Medulla oblongata (tissue), 1 donor: Measurements from ENCODE around the gene PCID2.
"Not testable (repeated sequence)": the region's sequence is repeated elsewhere in the genome, so short reads cannot be mapped to it uniquely, and the experiment has no call there.

Source experiments
- DNase-seq: peaks from one replicate; pipeline ENCODE4 v3.0.0-alpha.2; 2015; ENCODE audit errors: extremely low spot score

The PCID2 gene

DNA sequence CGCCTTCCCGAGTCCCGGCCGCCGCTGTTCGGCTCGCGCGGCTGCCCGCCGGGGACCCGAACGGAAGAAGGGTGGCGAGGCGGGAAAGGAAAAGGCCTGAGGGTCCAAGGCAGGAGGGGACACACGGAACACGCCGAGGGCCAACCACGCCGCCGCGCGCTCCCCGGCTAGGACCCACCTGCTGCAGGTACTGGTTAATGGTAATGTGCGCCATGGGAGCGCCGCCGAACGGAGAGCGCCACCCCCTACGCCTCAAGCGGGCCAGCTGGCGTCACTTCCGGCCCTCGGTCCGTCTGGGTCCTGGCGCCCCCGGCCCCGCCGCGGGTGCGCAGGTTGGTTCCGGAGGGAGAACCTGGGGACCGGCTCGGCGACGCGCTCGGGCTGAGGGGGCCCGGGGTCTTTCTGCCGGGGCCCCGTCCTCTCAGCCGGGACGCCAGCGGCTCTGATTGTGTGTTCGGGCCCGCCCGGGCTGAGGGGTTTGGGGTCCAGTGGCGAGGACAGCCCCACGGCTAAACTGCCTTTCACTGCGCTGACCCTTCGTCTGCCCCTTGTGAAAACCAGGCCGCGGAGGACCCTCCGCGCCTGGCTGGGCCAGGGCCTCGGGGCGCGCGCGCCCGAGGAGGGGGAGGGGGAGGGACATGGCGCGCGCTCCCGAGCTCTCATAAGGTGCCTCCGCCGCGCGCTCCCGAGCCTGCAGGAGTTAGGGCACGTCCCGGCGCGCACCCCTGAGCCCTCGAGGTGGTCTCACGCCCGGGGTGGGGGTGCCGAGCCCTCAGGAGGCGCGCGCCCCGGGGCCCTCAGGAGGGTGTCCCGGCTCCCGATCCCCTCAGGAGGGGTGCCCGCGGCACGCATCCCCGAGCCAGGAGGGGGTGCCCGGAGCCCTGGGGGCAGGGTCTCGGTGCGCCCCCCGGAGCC, at the start of gene PCID2:
Gene PCID2, minus strand, starts transcription at position 249 of the 915 bp plus-strand sequence. Its CDS starts 35 bp downstream, at position 214.
- DNase-seq = peak; percentile 92

DNA sequence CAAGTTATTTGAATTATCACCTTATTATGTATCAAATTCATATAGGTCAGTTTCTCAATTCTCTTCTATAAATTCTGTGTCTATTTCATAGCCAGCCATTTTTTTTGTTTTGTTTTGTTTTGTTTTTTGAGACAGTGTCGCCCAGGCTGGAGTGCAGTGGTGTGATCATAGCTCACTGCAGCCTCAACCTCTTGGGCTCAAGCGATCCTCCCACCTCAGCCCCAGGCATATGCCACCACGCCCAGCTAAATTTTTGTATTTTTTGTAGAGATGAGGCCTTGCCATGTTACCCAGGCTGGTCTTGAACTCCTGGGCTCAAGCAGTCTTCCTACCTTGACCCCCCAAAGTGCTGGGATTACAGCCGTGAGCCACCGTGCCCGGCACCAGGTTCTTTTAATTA, 49.4 kb upstream of the PCID2 start:
- not testable (repeated sequence) for DNase-seq

DNA sequence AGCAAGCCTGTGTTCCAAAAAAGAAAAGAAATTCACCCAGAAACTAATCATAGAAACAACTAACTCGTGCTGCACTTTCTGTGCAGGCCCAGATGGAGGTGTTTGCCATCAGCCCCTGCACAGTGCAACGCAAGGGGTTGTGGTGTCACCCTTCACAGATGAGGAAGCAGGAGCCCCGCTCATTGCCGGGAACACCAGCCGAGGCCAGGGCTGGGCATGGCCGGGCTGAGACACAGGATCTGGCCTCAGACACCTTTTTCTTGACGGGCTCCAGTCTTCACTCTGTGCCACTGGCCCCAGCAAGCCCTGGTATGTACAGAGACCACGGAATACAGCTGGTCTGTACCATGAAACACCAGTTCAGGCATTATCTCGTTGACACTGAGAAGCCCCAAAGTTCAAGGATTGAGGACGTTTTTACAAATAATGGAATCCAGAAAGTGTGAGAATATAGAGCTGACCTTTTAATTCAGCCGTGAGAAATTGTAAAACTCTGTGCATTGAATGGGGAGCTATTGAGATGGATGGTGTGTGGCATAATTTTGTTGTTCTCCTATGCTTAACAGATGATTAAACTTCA, 44.1 kb upstream of the PCID2 start:
- no peak for DNase-seq

DNA sequence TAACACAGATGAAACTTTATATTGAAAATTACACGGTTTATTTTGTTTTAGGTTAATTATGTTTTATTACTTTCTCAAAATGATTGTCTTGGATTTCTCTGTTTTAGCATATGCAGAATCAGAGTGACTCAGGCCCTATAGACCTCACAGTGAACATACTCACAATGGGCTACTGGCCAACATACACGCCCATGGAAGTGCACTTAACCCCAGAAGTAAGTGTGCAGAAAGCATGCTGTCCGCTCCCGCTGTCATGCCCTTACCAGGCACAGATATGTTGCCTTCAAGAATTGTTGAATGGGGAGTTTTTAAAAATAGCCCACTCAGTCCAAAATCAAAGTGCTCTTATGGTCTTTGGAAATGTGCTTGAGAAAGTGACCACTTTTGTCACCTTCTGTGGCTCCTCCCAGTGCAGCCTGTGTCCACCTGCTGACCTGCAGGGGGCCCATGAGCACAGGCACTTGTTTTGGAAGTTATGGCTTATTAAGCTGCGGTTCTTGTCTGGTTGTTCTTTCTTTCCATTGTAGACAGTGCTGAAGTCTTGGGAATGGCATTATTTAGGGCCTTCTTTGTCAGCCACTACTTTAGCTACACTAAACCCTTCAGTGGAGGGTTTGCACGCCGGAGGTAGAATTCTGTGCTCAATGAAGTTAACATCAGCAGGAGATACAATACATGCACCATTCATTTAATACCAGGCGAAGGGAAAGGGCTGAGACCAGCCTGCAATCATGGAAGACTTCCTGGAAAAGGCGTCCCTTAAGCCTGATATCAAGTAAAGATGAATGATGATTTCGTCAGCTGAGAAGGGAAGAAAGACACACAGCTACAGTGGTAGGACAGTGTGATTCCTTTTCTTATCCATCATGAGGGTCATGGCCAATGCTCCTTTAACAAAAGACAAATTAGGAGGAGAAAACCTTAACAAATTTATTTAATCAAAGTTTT, 37.7 kb upstream of the PCID2 start:
- DNase-seq = no peak

DNA sequence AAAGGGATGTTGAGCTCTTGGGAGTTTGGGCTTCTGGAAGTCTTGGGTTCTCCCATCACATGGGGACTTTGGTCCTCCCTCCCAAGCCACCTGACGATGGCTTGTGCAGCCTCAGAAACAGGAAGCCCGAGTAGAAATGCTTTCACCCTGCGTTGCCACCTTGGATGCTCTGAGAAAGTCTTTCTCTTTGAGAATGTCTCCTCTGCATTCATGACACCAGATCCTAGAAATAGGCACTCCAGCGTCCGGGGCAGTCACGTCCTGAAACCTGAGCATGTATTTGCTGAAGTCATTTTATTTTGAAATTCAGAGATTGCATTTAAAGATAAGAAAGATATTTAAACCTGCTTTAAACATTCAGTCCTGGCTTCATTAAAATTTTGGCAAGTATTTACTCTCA, 35.4 kb upstream of the PCID2 start:
- DNase-seq = no peak

DNA sequence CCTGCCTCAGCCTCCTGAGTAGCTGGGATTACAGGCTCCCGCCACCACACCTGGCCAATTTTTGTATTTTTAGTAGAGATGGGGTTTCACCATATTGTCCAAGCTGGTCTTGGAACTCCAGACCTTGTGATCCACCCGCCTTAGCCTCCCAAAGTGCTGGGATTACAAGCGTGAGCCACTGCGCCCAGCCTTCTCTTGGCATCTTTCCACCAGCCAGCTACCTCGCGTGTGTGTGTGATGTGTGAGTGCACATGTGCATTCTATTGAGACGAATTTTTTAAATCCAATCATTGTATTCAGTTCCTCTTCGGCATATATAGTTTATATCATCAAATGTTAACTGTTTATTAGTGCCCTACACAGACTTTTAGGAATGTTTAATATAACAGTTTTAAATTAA, 33.2 kb upstream of the PCID2 start:
- DNase-seq = not testable (repeated sequence)

DNA sequence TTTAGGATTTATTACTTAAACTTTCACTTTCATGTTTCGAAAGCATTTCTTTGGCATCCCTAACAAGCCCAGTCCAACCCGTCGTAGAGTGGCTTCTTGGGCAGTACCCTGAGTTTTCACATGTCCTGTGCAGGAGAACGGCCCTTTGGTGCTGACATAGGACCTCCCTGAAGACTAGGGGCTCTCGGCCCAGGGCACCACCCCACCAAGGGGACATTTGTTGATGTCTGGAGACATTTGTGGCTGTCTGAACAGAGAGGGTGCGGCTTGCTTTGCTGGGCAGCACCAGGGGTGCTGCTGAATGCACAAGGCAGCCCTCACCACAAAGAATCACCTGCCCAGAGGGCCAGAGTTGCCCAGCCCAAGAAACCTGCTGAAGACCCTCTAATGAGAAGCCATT, 31.5 kb upstream of the PCID2 start:
- no peak for DNase-seq

DNA sequence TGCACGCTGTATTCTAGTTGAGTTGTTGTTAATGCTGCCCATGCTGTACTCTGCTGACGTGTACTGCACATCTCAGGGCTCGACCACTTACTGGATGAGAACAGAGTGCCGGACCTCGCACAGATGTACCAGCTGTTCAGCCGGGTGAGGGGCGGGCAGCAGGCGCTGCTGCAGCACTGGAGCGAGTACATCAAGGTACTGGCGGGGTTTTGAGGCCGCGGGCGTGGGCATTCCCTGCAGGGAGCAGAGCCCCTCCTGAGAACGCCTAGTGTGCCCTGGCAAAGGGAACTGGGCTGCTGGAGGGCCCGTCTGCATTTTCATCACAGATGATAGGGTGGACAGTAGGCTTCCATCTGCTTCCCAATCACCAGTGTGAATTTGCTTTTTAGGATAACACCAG, 30.9 kb upstream of the PCID2 start:
- no peak for DNase-seq

DNA sequence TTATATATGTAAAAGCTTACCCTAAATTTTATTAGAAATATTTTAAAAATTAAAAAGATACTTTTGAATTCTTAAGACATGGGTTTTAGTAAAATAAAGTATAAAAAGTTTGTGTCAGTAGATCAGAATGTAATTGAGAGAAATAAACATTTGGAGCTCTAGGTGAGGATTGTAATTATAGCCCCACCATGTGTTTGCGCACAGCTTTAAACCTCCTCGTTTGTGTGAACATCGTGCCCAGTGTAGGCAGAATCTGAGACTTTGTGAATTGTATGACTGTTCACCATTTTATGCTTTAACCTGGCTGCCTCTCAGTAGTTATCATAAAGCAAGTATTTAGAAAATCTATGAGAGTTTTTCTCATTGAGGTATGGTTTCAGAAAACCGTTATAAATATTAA, 30.1 kb upstream of the PCID2 start:
- DNase-seq = no peak

DNA sequence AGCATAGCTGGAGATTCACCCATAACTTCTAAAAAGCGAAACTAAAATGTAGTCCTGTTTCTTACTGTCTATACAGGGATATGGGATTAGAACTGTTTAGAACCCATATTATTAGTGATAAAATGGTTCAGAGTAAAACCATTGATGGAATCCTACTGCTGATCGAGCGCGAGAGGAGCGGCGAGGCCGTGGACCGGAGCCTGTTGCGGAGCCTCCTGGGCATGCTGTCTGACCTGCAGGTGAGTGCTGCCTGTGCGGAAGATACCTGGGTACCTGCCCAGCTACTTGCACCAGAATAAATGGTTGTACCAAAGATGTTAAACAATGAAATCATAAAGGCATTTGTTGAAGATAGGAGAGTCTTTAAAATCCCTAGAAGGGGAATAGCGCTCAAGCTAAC, 24.6 kb upstream of the PCID2 start:
- DNase-seq = no peak

DNA sequence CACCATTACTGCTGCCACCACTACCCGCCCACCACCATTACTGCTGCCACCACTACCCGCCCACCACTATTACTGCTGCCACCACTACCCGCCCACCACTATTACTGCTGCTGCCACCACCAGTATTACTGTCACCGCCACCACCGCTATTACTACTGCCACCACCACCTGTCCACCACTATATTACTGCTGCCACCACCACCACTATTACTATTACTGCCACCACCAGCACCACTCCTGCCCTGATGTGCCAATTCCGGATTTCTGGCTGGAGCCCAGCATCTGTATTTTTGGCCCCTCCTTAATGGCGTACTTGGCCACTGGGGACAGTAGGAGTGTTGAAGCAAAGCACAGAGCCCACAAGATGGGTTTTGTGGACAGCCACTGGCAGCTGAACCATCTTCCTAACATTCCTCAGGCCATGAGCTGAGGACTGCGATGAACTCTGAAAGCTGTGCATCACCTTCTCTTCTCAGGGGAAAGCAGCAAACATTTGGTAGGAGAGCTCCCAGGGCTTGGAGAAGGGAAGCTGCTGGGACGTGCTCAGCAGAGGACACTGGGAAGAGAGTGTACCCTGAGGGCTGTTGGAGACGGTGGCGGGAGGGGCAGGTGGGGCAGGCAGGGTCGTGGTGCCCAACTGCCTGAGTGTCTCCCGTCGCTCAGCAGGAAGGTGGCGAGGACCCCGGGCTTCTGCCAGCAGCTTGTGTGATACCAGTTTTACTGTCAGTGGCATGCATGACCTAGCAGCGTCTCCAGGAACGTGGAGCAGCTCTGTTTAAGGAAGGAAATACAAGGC, 23.9 kb upstream of the PCID2 start:
- no peak for DNase-seq

DNA sequence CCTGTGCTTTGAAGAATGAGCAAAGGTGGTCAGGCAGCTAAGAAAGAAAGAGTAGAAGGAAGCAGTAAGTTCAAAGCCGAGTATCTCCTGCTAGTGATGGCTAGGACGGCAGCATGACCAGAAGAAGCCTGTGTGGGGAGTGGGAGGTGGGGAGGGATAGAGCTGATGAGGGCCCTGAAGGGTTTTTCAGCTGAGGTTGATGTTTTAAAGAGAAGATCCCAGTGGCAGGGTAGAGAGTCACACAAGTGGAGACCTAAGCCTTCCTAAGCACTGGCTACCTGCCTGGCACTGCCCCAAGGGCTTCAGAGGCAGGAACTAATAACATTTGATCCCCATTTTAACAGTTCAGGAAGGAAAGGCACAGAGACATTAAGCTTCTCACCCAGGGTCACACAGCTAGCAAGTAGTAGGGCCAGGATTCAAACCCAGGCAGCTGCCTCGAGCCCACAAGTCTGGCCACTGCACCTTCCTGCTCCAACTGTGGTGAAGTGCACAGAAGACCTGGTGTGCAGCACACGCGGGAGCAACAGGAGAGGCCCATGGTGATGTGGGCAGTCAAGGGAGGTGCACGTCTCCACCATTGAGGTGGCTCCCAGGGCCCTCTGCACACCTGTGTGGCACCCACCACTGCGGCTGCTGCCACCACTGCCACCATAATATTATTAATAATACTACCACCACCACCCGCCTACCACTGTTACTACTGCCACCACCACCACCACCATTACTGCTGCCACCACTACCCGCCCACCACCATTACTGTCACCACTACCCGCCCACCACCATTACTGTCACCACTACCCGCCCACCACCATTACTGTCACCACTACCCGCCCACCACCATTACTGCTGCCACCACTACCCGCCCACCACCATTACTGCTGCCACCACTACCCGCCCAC, 23.1 kb upstream of the PCID2 start:
- no peak for DNase-seq

DNA sequence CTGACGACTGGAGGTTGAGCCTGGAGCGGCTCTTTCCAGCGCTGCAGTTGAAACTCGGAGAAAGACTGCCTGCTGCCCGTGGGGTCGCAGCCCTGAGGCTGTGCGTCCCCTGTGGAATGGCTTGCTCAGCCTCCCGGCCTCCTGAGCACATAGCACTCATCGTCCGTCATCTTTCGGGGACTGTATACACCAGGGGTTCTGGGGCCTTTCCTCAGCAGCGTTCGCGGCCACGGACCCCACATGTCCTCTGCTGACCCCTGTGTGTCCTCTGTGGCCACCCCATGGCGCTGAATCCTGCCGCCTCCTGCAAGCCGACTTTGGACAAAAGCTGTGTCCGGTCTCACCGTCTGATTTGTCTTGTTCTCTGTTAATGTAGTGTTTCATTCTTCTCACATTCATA, 21.3 kb upstream of the PCID2 start:
- no peak for DNase-seq

DNA sequence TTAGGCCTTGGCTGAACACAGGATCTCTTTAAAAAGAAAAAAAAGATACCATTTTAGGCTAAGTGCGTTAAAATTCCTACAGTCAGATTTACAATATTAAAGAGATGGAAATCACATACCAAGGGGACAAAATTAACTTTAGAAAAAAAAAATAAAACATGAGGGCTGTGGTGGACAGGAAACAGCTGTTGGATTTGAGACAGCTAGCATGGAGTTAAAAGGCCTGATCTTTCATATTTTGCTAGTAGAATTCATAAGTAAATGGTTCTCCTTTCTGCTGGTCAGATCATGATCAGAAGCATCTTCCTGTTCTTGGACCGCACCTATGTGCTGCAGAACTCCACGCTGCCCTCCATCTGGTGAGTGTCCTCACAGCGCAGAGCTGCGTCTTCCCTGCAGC, 20.7 kb upstream of the PCID2 start:
- DNase-seq = no peak

DNA sequence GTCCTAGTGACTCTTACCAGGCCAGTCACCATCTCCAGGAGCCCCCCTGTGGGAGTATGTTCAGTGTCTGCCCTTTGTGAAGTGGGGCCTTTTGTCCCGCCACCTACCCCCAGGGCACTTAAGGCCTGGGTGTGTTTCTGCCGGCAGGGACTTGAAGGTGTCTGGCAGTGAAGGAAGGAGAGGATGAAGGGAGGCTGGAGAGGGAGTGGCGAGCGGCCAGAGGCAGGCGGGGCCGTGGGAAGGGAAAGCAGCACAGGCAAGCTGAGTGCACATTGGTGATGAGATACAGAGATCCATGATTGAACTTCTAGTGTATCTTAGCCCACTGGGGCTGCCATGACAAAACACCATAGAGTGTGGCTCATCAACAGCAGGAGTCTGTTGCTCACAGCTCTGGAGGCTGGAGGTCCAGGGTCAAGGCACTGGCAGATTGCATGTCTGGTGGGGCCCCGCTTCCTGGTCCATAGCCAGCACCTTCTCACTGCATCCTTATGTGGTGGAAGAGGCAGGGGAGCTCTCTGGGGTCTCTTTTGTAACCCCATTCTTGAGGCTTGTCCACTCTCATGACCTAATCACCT, 18.5 kb upstream of the PCID2 start:
- no peak for DNase-seq

DNA sequence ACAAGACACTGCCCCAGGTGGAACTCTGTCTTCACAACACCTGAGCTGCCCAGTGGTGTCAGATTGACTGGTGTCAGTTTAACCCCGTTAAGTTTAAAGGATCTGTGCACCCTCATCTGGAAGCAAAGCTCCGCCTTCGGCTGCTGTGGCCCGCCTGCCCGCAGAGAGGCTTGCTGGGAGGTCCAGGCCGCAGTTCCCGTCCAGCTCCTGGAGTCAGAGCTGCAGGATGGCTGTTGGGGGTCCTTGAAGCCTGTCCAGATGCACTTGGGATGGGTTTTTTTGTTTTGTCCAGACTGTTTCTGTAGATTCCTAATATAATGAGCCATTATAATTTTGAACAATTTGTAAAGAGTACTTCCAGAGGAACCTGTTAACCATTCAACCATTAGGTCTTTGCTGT, 17.0 kb upstream of the PCID2 start:
- no peak for DNase-seq

DNA sequence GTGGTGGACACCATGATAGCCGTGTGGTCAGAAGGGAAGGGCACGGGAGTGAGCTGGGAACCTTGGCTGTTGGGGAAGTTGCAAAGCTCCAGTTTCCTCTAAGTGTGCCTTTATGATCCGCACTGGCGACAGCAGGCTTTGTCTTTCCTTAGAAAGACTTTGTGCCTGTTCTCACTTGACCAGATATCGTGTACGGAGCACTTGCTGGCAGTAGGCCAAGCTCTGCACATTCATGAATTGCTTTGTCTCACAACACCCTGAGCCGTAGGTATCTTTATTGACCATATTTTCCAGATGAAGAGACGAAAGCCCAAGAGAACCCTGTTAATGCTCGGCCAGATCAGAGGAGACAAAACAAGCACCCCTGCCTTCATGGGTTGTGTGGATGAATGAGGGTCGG, 16.0 kb upstream of the PCID2 start:
- no peak for DNase-seq

DNA sequence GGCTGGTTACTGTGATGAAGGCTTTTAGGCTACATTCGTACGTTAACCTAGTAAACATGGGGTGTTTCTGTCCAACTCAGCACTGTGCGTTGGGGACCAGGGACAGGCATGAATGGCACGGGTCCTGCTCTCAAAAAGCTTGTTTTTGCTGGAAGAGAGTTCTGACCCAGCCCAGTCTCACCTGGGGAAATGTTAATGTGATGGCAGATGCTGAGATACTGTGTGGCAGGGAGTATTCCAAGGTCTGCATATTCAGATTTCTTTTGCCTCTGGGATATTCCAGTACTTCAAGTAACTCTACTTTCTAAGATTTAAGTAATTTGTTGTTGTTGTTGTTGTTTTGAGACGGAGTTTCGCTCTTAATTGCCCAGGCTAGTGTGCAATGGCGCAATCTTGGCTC, 14.6 kb upstream of the PCID2 start:
- no peak for DNase-seq

DNA sequence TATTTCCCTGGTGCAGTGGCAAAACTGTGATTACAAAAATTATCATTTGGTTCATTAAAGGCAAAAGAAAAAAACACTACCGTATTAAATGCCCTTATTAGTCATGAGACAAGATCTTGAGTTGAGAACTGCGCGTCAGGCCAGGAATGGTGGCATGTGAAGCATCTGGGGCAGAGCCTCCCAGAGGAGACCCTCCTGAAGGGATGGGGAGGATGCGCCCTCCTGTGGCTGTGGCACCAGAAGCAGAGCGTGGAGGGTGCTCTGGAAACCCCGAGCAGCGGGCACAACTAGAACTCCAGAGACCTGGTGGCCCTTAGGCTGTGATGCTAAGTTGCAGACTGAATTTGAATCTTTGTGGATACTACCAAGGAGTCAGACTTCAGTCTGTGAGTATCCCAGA, 12.4 kb upstream of the PCID2 start:
- no peak for DNase-seq

DNA sequence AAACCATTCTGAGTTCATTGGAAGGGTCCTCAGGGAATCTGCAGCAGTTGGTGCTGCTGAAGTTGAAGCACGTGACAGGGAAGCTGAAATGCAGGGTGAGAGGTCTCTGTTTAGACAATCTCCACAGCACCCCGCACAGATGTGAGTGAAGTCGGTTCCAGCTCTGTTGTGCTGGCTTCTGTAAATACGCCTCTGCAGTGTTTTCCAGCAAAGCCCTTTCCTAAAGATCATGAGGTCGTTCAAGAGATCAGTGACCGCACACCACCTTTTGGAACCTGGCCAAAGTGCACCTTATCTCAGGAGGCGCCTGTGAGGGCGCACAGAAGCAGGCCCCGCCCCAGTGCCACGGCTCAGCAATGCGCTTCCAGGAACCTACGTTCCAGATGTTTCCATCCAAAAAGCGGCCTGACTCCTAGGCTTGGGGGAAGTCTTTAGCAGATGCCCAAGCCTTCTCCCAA, 11.7 kb upstream of the PCID2 start:
- no peak for DNase-seq
